B cell (primary cell): ENCODE measurements around the gene GNG7.

Experiments
- EZH2 ChIP-seq: IDR thresholded peaks from 2 replicates; pipeline ENCODE4 v1.6.1; 2012; ENCODE audit warnings: borderline replicate concordance, low read depth, mild to moderate bottlenecking, moderate library complexity, low read length; ENCODE audit not compliant: insufficient read depth, poor library complexity, severe bottlenecking
- TF ChIP-seq, protein P1 (sequence below): fragments of 200-600 bp; IDR thresholded peaks from one replicate; pipeline ENCODE4 v1.8.0; 2022; ENCODE audit warnings: antibody characterized with exemption, mild to moderate bottlenecking

DNA sequence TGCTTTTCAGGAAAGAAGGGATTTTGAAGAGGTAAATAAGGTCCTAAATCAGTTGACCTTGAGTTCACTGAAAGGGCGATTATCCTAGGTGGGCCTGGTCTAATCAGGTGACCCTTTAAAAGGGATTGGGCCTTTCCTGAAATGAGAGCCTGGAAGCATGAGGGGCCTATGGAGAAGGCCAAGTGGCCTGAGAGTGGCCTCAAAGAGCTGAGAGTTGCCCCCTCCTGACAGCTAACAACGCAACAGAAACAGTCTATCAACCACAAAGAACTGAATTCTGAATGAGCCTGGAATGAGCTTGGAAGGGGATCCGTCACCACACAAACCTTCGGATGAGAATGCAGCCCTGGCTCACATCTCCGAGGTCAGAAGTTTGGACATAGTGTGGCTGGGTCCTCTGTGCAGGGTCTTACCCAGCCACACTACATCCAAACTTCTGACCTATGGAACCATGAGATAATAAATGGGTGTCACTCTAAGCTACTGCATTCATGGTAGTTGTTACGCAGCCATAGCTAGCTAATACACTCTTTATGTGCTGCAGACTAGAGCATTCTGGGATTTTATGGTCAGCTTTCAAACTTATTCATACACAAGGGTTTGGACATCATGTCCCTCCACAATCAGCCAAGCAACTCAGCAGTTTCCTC lies 72.0 kb downstream of the GNG7 start:
- no peak for TF ChIP-seq EZH2
- TF ChIP-seq, protein P1, sequence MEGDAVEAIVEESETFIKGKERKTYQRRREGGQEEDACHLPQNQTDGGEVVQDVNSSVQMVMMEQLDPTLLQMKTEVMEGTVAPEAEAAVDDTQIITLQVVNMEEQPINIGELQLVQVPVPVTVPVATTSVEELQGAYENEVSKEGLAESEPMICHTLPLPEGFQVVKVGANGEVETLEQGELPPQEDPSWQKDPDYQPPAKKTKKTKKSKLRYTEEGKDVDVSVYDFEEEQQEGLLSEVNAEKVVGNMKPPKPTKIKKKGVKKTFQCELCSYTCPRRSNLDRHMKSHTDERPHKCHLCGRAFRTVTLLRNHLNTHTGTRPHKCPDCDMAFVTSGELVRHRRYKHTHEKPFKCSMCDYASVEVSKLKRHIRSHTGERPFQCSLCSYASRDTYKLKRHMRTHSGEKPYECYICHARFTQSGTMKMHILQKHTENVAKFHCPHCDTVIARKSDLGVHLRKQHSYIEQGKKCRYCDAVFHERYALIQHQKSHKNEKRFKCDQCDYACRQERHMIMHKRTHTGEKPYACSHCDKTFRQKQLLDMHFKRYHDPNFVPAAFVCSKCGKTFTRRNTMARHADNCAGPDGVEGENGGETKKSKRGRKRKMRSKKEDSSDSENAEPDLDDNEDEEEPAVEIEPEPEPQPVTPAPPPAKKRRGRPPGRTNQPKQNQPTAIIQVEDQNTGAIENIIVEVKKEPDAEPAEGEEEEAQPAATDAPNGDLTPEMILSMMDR, result no peak
